K562 (cell line): Measurements from ENCODE around the gene INPP5D. TPM values are rescaled to one million over a fixed set of nuclear protein-coding genes. Genes with fewer than 3 reads are reported as not detected.

Source experiments
- ATF1 ChIP-seq, 2 experiments: fragments of 450-650 bp in 1 of 2; IDR thresholded peaks; 2 replicates each; pipeline ENCODE4 v1.6.1; 2016; ENCODE audit warnings: missing compliant biosample characterization in 1 of 2, missing genetic modification characterization in 1 of 2
- NBN ChIP-seq: fragments of 450-650 bp; IDR thresholded peaks from 2 replicates; pipeline ENCODE4 v1.6.1; 2016; ENCODE audit warnings: low read depth, mild to moderate bottlenecking
- POLR2A ChIP-seq: fragments of 450-650 bp; conservative IDR thresholded peaks from 2 replicates; pipeline ENCODE4 v1.6.1; 2016
- ZNF133 ChIP-seq: fragments of 250-450 bp; sonication (Bioruptor Pico); IDR thresholded peaks from 2 replicates; pipeline ENCODE4 v1.4.0; 2020; ENCODE audit warnings: mild to moderate bottlenecking
- ZNF23 ChIP-seq: fragments of 250-450 bp; sonication (Bioruptor Pico); IDR thresholded peaks from 2 replicates; pipeline ENCODE4 v1.4.0; 2020; ENCODE audit warnings: mild to moderate bottlenecking
- polyA plus RNA-seq, 8 experiments: library from polyadenylated mRNA; depleted of rRNA in 4 of 8; stranded (reverse) in 5 of 8; unstranded in 3 of 8; fragments of >200 nt; fragmentation: Nextera tagmentation in 2 of 8; fragmentation: Illumina TruSeq in 1 of 8; extraction: Ambion mirVana in 2 of 8; extraction: Trizol in 1 of 8; gene quantifications; 2 replicates each; pipeline versions ENCODE4 v1.2.1 to v1.2.3, GENCODE V29; 2011 to 2014; ENCODE audit warnings: inconsistent platforms in 1 of 8, missing spikeins in 1 of 8
- total RNA-seq, 7 experiments: library from RNA; depleted of rRNA in 6 of 7; stranded (reverse); fragments of >200 nt in 6 of 7; fragmentation: Illumina TruSeq in 2 of 7; extraction: Trizol in 2 of 7; gene quantifications; 2 replicates each; pipeline versions ENCODE4 v1.2.1 to v1.2.3, GENCODE V29; 2011 to 2021; ENCODE audit warnings: low replicate concordance in 1 of 7
- TF ChIP-seq, protein P1 (sequence below): fragments of 200-600 bp; sonication (generic); IDR thresholded peaks from one replicate; pipeline ENCODE4 v1.6.1; 2012; ENCODE audit warnings: mild to moderate bottlenecking, low read depth, low read length, inconsistent platforms
- TF ChIP-seq, protein P2 (sequence below): fragments of 250-450 bp; sonication (Bioruptor Pico); IDR thresholded peaks from 2 replicates; pipeline ENCODE4 v1.9.0; 2021; ENCODE audit warnings: mild to moderate bottlenecking
- TF ChIP-seq, protein P3 (sequence below), 2 experiments: IDR thresholded peaks; 2 replicates each; pipeline ENCODE4 v1.6.1; 2011; ENCODE audit warnings: borderline replicate concordance in 1 of 2, control low read depth in 1 of 2, low read depth in 1 of 2, low read length in 1 of 2, mild to moderate bottlenecking in 1 of 2, mixed read lengths in 1 of 2, moderate library complexity in 1 of 2; ENCODE audit not compliant: insufficient read depth in 1 of 2, insufficient read length in 1 of 2, poor library complexity in 1 of 2, severe bottlenecking in 1 of 2; ENCODE audit errors: extremely low read depth in 1 of 2

Gene INPP5D
- total and polyA plus RNA-seq, 9 of the 15 experiments (the other 6 are each of a cell fraction or from before 2014, with no cell fraction given): 0.55 to 6.2 (median 2.2) TPM

GRCh38 chr2:233111427-233111826 lies 51.3 kb downstream of the INPP5D start (continued):
- TF ChIP-seq, protein P1, sequence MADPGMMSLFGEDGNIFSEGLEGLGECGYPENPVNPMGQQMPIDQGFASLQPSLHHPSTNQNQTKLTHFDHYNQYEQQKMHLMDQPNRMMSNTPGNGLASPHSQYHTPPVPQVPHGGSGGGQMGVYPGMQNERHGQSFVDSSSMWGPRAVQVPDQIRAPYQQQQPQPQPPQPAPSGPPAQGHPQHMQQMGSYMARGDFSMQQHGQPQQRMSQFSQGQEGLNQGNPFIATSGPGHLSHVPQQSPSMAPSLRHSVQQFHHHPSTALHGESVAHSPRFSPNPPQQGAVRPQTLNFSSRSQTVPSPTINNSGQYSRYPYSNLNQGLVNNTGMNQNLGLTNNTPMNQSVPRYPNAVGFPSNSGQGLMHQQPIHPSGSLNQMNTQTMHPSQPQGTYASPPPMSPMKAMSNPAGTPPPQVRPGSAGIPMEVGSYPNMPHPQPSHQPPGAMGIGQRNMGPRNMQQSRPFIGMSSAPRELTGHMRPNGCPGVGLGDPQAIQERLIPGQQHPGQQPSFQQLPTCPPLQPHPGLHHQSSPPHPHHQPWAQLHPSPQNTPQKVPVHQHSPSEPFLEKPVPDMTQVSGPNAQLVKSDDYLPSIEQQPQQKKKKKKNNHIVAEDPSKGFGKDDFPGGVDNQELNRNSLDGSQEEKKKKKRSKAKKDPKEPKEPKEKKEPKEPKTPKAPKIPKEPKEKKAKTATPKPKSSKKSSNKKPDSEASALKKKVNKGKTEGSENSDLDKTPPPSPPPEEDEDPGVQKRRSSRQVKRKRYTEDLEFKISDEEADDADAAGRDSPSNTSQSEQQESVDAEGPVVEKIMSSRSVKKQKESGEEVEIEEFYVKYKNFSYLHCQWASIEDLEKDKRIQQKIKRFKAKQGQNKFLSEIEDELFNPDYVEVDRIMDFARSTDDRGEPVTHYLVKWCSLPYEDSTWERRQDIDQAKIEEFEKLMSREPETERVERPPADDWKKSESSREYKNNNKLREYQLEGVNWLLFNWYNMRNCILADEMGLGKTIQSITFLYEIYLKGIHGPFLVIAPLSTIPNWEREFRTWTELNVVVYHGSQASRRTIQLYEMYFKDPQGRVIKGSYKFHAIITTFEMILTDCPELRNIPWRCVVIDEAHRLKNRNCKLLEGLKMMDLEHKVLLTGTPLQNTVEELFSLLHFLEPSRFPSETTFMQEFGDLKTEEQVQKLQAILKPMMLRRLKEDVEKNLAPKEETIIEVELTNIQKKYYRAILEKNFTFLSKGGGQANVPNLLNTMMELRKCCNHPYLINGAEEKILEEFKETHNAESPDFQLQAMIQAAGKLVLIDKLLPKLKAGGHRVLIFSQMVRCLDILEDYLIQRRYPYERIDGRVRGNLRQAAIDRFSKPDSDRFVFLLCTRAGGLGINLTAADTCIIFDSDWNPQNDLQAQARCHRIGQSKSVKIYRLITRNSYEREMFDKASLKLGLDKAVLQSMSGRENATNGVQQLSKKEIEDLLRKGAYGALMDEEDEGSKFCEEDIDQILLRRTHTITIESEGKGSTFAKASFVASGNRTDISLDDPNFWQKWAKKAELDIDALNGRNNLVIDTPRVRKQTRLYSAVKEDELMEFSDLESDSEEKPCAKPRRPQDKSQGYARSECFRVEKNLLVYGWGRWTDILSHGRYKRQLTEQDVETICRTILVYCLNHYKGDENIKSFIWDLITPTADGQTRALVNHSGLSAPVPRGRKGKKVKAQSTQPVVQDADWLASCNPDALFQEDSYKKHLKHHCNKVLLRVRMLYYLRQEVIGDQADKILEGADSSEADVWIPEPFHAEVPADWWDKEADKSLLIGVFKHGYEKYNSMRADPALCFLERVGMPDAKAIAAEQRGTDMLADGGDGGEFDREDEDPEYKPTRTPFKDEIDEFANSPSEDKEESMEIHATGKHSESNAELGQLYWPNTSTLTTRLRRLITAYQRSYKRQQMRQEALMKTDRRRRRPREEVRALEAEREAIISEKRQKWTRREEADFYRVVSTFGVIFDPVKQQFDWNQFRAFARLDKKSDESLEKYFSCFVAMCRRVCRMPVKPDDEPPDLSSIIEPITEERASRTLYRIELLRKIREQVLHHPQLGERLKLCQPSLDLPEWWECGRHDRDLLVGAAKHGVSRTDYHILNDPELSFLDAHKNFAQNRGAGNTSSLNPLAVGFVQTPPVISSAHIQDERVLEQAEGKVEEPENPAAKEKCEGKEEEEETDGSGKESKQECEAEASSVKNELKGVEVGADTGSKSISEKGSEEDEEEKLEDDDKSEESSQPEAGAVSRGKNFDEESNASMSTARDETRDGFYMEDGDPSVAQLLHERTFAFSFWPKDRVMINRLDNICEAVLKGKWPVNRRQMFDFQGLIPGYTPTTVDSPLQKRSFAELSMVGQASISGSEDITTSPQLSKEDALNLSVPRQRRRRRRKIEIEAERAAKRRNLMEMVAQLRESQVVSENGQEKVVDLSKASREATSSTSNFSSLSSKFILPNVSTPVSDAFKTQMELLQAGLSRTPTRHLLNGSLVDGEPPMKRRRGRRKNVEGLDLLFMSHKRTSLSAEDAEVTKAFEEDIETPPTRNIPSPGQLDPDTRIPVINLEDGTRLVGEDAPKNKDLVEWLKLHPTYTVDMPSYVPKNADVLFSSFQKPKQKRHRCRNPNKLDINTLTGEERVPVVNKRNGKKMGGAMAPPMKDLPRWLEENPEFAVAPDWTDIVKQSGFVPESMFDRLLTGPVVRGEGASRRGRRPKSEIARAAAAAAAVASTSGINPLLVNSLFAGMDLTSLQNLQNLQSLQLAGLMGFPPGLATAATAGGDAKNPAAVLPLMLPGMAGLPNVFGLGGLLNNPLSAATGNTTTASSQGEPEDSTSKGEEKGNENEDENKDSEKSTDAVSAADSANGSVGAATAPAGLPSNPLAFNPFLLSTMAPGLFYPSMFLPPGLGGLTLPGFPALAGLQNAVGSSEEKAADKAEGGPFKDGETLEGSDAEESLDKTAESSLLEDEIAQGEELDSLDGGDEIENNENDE: no peak
- TF ChIP-seq ZNF133 (CRISPR knock-in tag) (no peak), NBN (no peak), ZNF23 (CRISPR knock-in tag) (no peak), POLR2A (no peak), ATF1 (CRISPR knock-in tag; IDR thresholded peaks at IDR 0.05) (no peak), ATF1 (tag; IDR thresholded peaks at IDR 0.05) (no peak)
- TF ChIP-seq, protein P2, sequence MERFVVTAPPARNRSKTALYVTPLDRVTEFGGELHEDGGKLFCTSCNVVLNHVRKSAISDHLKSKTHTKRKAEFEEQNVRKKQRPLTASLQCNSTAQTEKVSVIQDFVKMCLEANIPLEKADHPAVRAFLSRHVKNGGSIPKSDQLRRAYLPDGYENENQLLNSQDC: no peak
- TF ChIP-seq, protein P3, sequence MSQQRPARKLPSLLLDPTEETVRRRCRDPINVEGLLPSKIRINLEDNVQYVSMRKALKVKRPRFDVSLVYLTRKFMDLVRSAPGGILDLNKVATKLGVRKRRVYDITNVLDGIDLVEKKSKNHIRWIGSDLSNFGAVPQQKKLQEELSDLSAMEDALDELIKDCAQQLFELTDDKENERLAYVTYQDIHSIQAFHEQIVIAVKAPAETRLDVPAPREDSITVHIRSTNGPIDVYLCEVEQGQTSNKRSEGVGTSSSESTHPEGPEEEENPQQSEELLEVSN (IDR thresholded peaks at IDR 0.05; ENCODE audit: borderline replicate concordance in 1 of 2, extremely low read depth in 1 of 2, insufficient read depth in 1 of 2, insufficient read length in 1 of 2, low read depth in 1 of 2, low read length in 1 of 2, poor library complexity in 1 of 2, severe bottlenecking in 1 of 2): no peak
